SU-DHL-6 (cell line): ENCODE measurements around the gene NKD1.

Experiments used
- CTCF ChIP-seq: fragments of 200-600 bp; sonication (generic); IDR thresholded peaks from one replicate; pipeline ENCODE4 v1.5.1; 2017; ENCODE audit warnings: antibody characterized with exemption, mild to moderate bottlenecking, low read length, moderate library complexity; ENCODE audit not compliant: insufficient read depth, poor library complexity, severe bottlenecking
- EZH2phosphoT487 ChIP-seq: fragments of 200-600 bp; sonication (generic), shearing (Covaris generic); conservative IDR thresholded peaks from 2 replicates; pipeline ENCODE4 v1.6.1; 2018; ENCODE audit warnings: mild to moderate bottlenecking, antibody characterized with exemption, low read length, moderate library complexity, mixed read lengths

GRCh38 chr16:50673496-50674275 is 125.5 kb downstream of the NKD1 start:
- no peak for TF ChIP-seq CTCF
- no peak for TF ChIP-seq EZH2phosphoT487
